Esophagus squamous epithelium (tissue), 5 donors: ENCODE results near the gene ANKRD13B. TPM values are rescaled to one million over a fixed set of nuclear protein-coding genes. Genes with fewer than 3 reads are reported as not detected.
A peak's percentile ranks its signal among the peaks of the same experiment; 100 is the strongest.

Experiments
- DNase-seq: peaks from one replicate; lab custom pipeline; 2025; lab: John Stamatoyannopoulos, UW
- H3K27ac ChIP-seq, 4 donors: fragments of 200-600 bp; sonication (generic); one replicate each; pipeline ENCODE4 v1.5.1; 2016 to 2019; ENCODE audit warnings: mild to moderate bottlenecking in 1 of 4
- H3K27me3 ChIP-seq, 4 donors: fragments of 200-600 bp; sonication (generic); 1 replicate in 3 of 4; 2 replicates in 1 of 4; pipeline versions ENCODE4 v1.5.1 to v1.6.0; 2017 to 2021; ENCODE audit warnings: antibody characterized with exemption in 1 of 4
- H3K36me3 ChIP-seq, 3 donors: fragments of 200-600 bp; sonication (generic); one replicate each; pipeline ENCODE4 v1.5.1; 2016 to 2019
- H3K4me1 ChIP-seq, 3 donors: fragments of 200-600 bp; sonication (generic); one replicate each; pipeline ENCODE4 v1.5.1; 2017 to 2019
- H3K4me3 ChIP-seq, 4 donors: fragments of 200-600 bp; sonication (generic); 1 replicate in 3 of 4; 2 replicates in 1 of 4; pipeline ENCODE4 v1.5.1; 2016 to 2019; ENCODE audit warnings: mild to moderate bottlenecking in 2 of 4, moderate library complexity in 1 of 4
- H3K9me3 ChIP-seq, 3 donors: fragments of 200-600 bp; sonication (generic); one replicate each; pipeline ENCODE4 v1.5.1; 2016 to 2019
- CTCF ChIP-seq, 6 experiments: fragments of 450-650 bp in 4 of 6; fragments of 200-600 bp in 2 of 6; sonication (generic) in 2 of 6; IDR thresholded peaks; one replicate each; pipeline ENCODE4 v1.5.1; 2016 to 2019; ENCODE audit warnings: antibody characterized with exemption in 6 of 6, mild to moderate bottlenecking in 4 of 6, moderate library complexity in 4 of 6
- POLR2A ChIP-seq, 4 donors: fragments of 450-650 bp; IDR thresholded peaks; one replicate each; pipeline ENCODE4 v1.6.1; 2017; ENCODE audit warnings: antibody characterized with exemption in 4 of 4, mild to moderate bottlenecking in 4 of 4, moderate library complexity in 3 of 4
- WGBS, 2 donors: methylation state at CpG; one replicate each; pipeline ENCODE4 v1.1.5; 2018; 5-methylcytosine and 5-hydroxymethylcytosine counted together
- intact Hi-C: fragments of 100-400 bp; cut with DNase I; formaldehyde crosslinking; loops from one replicate; pipeline ENCODE4 v1.15.0; 2022
- total RNA-seq, 4 donors: library from RNA; depleted of rRNA; stranded (reverse); fragments of >200 nt; gene quantifications; one replicate each; pipeline ENCODE4 v1.1.0, GENCODE V29; 2016
- donor health status: DM: yes; HTN: yes; CAD: no.

The ANKRD13B gene
- total RNA-seq, 4 donors from 2014 or later: 3.3 to 18.7 (median 10.2) TPM

GRCh38 chr17:29577385-29578211, 15.3 kb upstream of the ANKRD13B start:
- 70 to 100% methylated on average over 1 to 3 of the region's 22 CpGs for WGBS, 2 donors
- peaks cover 21 to 97% (median 51%) of the 10 kb centered on the region in 3 donors for H3K36me3 ChIP-seq
- TF ChIP-seq CTCF (IDR thresholded peaks at IDR 0.05): no peak
- TF ChIP-seq POLR2A (IDR thresholded peaks at IDR 0.05): no peak
- peak overlapping the region in 2 of 4 donors; percentile 55 to 65 for H3K27ac ChIP-seq
- DNase-seq: no peak
- no peak overlapping the region for H3K4me3 ChIP-seq
- intact Hi-C loops: no loop called here
- H3K27me3 ChIP-seq: no peaks in the 10 kb centered on the region
- no peaks in the 10 kb centered on the region for H3K9me3 ChIP-seq
- peaks cover 31 to 67% (median 34%) of the 10 kb centered on the region in 3 donors for H3K4me1 ChIP-seq

GRCh38 chr17:29578626-29579485, 14.1 kb upstream of the ANKRD13B start:
- peaks cover 38 to 69% (median 44%) of the 10 kb centered on the region in 3 donors for H3K4me1 ChIP-seq
- peak overlapping the region in 2 of 4 donors; percentile 49 to 55 for H3K27ac ChIP-seq

GRCh38 chr17:29579866-29580771, 12.8 kb upstream of the ANKRD13B start:
- Histone ChIP-seq H3K9me3 (no peaks in the 10 kb centered on the region), H3K4me3 (no peak overlapping the region), H3K36me3 (peaks cover 20 to 78% (median 44%) of the 10 kb centered on the region in 3 donors), H3K27ac (peak overlapping the region in 3 of 4 donors; percentile 54 to 93 (median 70)), H3K27me3 (no peaks in the 10 kb centered on the region), H3K4me1 (peaks cover 51 to 81% (median 53%) of the 10 kb centered on the region in 3 donors)
- TF ChIP-seq CTCF (IDR thresholded peaks at IDR 0.05): peak; percentile 81 to 96 (median 93)
- TF ChIP-seq POLR2A (IDR thresholded peaks at IDR 0.05): no peak
- WGBS, 2 donors: 45 to 48% methylated on average over 14 to 15 of the region's 15 CpGs
- DNase-seq: no peak
- intact Hi-C loops: no loop called here

More at GRCh38 chr17:29578626-29579485, 14.1 kb upstream of the ANKRD13B start:
- intact Hi-C loops: no loop called here
- peaks cover 21 to 91% (median 51%) of the 10 kb centered on the region in 3 donors for H3K36me3 ChIP-seq
- DNase-seq: no peak
- no peak overlapping the region for H3K4me3 ChIP-seq
- H3K27me3 ChIP-seq: no peaks in the 10 kb centered on the region
- no peak for TF ChIP-seq CTCF (IDR thresholded peaks at IDR 0.05)
- no peak for TF ChIP-seq POLR2A (IDR thresholded peaks at IDR 0.05)
- 73 to 74% methylated on average over 8 to 11 of the region's 14 CpGs for WGBS, 2 donors
- no peaks in the 10 kb centered on the region for H3K9me3 ChIP-seq

GRCh38 chr17:29581583-29582253, 11.2 kb upstream of the ANKRD13B start:
- H3K4me3 ChIP-seq: no peak overlapping the region
- DNase-seq: no peak
- TF ChIP-seq POLR2A (IDR thresholded peaks at IDR 0.05) (no peak), CTCF (IDR thresholded peaks at IDR 0.05) (no peak)
- H3K36me3 ChIP-seq: peaks cover 4 to 62% (median 28%) of the 10 kb centered on the region in 3 donors
- no peaks in the 10 kb centered on the region for H3K27me3 ChIP-seq
- intact Hi-C loops: no loop called here
- 49 to 64% methylated on average over 4 to 6 of the region's 20 CpGs for WGBS, 2 donors
- peak overlapping the region; percentile 52 to 93 (median 80) for H3K27ac ChIP-seq
- H3K9me3 ChIP-seq: no peaks in the 10 kb centered on the region
- H3K4me1 ChIP-seq: peaks cover 56 to 97% (median 59%) of the 10 kb centered on the region in 3 donors
